Thoracic aorta (tissue), 2 donors: ENCODE data around the gene NDUFS2. TPM values are rescaled to one million over a fixed set of nuclear protein-coding genes. Genes with fewer than 3 reads are reported as not detected.

Experiments
- ATAC-seq: fragments of 150-250 bp; one replicate; pipeline ENCODE4 v1.8.0; 2017; ENCODE audit warnings: low read depth; ENCODE audit not compliant: insufficient number of reproducible peaks, low FRiP score
- DNase-seq: peaks from one replicate; pipeline ENCODE4 v3.0.0-alpha.2; 2020; ENCODE audit warnings: low spot score
- H3K27ac ChIP-seq, 2 donors: fragments of 200-600 bp; sonication (generic); 1 replicate in 1 of 2; 2 replicates in 1 of 2; pipeline ENCODE4 v1.5.1; 2016; ENCODE audit warnings: mild to moderate bottlenecking in 2 of 2, moderate library complexity in 2 of 2
- H3K27me3 ChIP-seq: fragments of 200-600 bp; sonication (generic); replicated peaks from 2 replicates; pipeline ENCODE4 v1.6.0; 2016; ENCODE audit warnings: mild to moderate bottlenecking; ENCODE audit not compliant: insufficient read depth
- H3K36me3 ChIP-seq: fragments of 200-600 bp; sonication (generic); one replicate; pipeline ENCODE4 v1.5.1; 2016
- H3K4me1 ChIP-seq, 2 donors: fragments of 200-600 bp; sonication (generic); 1 replicate in 1 of 2; 2 replicates in 1 of 2; pipeline versions ENCODE4 v1.5.1 to v1.6.0; 2016; ENCODE audit warnings: low read depth in 2 of 2, mild to moderate bottlenecking in 1 of 2; ENCODE audit not compliant: control insufficient read depth in 1 of 2
- H3K4me3 ChIP-seq: fragments of 200-600 bp; sonication (generic); 2 replicates; pipeline ENCODE4 v1.5.1; 2016; ENCODE audit warnings: mild to moderate bottlenecking
- H3K9me3 ChIP-seq: fragments of 200-600 bp; sonication (generic); 2 replicates; pipeline ENCODE4 v1.5.1; 2016
- total RNA-seq, 2 donors: library from RNA; depleted of rRNA; stranded (reverse); fragments of >200 nt; gene quantifications; one replicate each; pipeline versions ENCODE4 v1.1.0 to v1.2.3, GENCODE V29; 2016
- TF ChIP-seq, protein P1 (sequence below): fragments of 200-600 bp; sonication (generic); IDR thresholded peaks from one replicate; pipeline ENCODE4 v1.5.1; 2019; ENCODE audit warnings: antibody characterized with exemption

Gene NDUFS2
- total RNA-seq, 2 donors from 2014 or later, result 61.5 to 63.5 TPM

DNA sequence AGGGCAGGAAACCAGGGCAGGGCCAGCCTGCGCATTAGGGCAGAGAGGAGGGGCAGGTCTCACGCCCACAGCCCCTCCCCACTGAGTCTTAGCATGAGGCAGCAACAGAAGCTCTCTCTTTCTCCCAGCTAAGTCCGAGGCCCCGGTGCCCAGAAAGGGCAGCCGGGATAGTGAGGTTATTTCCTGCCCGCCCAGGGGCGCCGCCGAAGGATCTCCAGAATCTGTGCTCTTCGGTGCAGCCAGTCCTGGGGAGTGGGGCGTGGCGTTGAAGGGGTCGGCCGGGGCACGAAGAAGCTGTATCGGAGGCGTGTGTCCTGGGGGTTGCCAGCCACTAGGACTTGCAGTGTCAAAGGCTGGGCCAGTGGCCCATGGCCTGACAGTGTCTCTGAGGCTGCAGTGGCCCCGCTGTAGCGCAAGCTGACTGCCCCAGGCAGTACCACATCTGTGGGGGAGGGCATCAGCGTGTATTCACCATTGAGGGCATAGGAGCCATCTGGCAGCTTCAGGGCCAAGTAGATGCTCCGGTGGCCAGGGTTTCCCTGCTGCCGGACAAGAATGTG, 11.1 kb upstream of the NDUFS2 start:
- Histone ChIP-seq H3K36me3 (no peaks in the 10 kb centered on the region), H3K4me3 (no peak overlapping the region), H3K27me3 (no peaks in the 10 kb centered on the region), H3K4me1 (no peaks in the 10 kb centered on the region), H3K9me3 (no peaks in the 10 kb centered on the region), H3K27ac (no peak overlapping the region)
- TF ChIP-seq, protein P1, sequence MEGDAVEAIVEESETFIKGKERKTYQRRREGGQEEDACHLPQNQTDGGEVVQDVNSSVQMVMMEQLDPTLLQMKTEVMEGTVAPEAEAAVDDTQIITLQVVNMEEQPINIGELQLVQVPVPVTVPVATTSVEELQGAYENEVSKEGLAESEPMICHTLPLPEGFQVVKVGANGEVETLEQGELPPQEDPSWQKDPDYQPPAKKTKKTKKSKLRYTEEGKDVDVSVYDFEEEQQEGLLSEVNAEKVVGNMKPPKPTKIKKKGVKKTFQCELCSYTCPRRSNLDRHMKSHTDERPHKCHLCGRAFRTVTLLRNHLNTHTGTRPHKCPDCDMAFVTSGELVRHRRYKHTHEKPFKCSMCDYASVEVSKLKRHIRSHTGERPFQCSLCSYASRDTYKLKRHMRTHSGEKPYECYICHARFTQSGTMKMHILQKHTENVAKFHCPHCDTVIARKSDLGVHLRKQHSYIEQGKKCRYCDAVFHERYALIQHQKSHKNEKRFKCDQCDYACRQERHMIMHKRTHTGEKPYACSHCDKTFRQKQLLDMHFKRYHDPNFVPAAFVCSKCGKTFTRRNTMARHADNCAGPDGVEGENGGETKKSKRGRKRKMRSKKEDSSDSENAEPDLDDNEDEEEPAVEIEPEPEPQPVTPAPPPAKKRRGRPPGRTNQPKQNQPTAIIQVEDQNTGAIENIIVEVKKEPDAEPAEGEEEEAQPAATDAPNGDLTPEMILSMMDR, result no peak
- no peak for DNase-seq
- ATAC-seq, result no peak

DNA sequence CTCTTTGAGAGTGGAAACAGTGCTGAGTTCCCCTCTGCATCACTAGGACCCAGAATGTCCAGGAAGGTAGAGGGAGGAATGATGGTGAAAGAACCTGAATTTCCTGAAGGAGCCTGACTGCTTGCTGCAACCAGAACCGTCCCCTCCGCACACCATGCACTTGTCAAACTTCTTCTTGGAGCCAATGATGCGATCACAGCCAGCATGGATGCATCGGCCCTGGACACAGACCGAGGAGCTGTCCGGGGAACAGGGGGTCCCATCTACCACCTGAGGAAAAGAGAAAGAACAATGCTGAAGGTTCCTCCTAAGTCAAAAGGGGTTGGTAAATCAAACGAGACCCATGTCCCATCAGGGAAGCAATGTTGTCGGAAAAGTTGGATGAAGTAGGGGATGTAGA, 10.2 kb upstream of the NDUFS2 start:
- DNase-seq (no peak), ATAC-seq (no peak)
- TF ChIP-seq, protein P1, result no peak
- H3K27ac ChIP-seq, result no peak overlapping the region
- no peaks in the 10 kb centered on the region for H3K36me3 ChIP-seq
- H3K27me3 ChIP-seq, result no peaks in the 10 kb centered on the region
- no peaks in the 10 kb centered on the region for H3K4me1 ChIP-seq
- no peaks in the 10 kb centered on the region for H3K9me3 ChIP-seq
- no peak overlapping the region for H3K4me3 ChIP-seq

DNA sequence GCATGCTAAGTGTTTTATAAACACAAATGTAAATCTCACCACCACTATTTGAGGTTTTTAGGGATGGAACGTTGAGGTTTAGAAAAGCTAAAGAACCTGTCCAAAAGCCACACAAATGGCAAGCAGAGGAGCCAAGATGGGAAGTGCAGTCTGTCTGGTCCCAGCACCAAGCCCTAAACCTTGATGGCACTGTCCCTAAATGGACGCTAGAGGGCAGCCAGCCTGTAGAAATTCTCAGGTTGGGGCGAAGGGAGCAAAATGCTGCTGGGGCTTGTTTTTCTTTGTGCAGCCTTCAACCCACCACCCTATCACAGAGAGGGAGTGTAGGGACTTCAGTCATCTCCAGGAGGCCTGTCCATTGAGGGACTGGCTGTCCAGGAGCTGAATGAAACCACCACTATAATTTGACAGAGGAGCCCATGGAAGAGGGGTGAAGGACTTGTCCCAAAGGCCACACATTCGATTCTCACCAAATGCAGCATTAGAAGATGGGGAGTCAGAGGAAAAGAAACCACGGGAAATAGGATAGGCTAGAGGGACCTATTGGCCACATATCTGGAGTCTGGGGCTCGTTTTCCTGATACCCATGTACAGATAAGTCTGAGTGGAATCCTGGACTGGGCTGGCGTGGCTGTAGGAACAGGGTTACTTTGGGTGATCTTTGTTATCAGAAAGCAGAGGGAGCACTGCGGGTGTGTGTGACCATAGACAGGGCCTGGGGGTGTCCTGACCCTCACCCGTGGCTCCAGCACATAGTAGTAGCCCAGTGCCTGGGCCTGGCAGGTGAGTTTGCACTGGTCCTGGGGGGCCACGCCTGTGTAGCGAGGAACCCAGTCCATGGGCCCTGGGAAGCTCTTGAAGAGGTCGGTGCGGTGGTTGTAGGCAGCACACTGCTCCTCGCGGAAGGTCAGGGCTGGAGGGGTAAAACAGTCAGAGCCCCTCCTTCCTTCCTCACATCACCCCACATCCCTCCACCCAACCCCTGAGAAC, 9.4 kb upstream of the NDUFS2 start:
- ATAC-seq (peak; percentile 21), DNase-seq (no peak)
- no peaks in the 10 kb centered on the region for H3K36me3 ChIP-seq
- no peak overlapping the region for H3K27ac ChIP-seq
- H3K4me3 ChIP-seq, result no peak overlapping the region
- H3K9me3 ChIP-seq, result no peaks in the 10 kb centered on the region
- H3K4me1 ChIP-seq, result peaks cover 0 to under 1% of the 10 kb centered on the region in 2 donors
- TF ChIP-seq, protein P1, result peak; percentile 82
- no peaks in the 10 kb centered on the region for H3K27me3 ChIP-seq

DNA sequence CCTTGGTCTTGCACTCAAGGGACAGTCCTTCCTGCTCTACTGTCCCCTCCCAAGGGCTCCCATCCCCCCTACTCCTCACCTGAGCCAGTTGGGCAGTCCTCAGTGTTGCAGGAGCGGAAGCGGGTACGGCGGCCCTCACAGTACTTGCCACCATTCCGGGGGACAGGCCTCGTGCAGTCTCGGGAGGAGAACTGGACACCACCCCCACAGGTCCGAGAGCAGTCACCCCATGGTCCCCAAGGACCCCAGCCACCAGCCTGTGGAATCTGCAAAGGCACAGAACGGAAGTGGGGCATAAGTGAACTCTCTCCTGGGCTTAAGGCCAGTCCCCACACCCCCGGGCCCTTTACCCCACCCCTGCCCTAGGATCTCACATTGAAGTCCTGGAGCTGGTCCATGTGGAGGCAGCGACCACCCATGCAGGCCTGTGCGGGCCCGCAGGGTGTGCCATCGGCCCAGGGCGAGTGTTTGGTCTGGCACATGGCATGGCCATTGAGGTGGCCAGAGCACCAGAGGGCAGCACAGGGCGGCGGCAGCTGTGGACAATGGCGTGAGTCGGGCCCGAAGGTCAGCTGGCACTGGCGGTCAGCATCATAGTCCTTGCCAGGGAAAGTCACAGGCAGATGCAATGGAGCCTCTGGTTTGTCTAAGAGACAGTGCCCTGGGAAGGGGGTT, 8.5 kb upstream of the NDUFS2 start:
- DNase-seq (no peak), ATAC-seq (no peak)
- H3K4me3 ChIP-seq, result no peak overlapping the region
- H3K27me3 ChIP-seq, result no peaks in the 10 kb centered on the region
- TF ChIP-seq, protein P1, result no peak
- no peaks in the 10 kb centered on the region for H3K36me3 ChIP-seq
- H3K27ac ChIP-seq, result no peak overlapping the region
- H3K9me3 ChIP-seq, result no peaks in the 10 kb centered on the region
- H3K4me1 ChIP-seq, result peaks cover 0 to 7% of the 10 kb centered on the region in 2 donors

DNA sequence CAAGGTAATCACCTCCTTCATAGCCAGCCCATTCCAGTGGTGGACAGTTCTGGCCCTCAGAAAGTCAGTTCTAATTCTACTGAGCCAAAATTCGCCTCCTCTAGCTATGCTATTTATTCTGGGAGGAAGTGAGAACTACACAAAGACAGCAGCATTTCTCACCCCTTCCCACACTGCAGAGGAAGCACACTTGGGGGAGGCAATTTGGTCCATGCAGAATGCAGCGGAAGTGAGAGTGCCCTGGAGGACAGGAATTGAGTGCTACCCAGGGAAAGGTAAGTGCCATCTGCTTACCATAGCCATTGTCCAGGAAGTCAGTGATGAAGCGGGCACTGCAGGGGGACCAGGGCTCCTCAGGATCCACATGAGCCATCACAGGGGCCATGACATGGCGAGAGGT, 7.0 kb upstream of the NDUFS2 start:
- no peaks in the 10 kb centered on the region for H3K27me3 ChIP-seq
- no peaks in the 10 kb centered on the region for H3K36me3 ChIP-seq
- ATAC-seq (no peak), DNase-seq (no peak)
- no peaks in the 10 kb centered on the region for H3K9me3 ChIP-seq
- no peak overlapping the region for H3K4me3 ChIP-seq
- H3K4me1 ChIP-seq, result peaks cover 0 to 8% of the 10 kb centered on the region in 2 donors
- TF ChIP-seq, protein P1, result no peak
- no peak overlapping the region for H3K27ac ChIP-seq
